ENCODE results near the gene SKAP2.
"Not testable (repeated sequence)": the region's sequence is repeated elsewhere in the genome, so short reads cannot be mapped to it uniquely, and the experiment has no call there.

SKAP2 gene

GRCh38 chr7:26854876-26855855 lies 9.2 kb downstream of the SKAP2 start:
- TF ChIP-seq CTCF (IDR thresholded peaks at IDR 0.05; ENCODE audit: low read depth, low read length) = no peak
- peak; percentile 55 for DNase-seq (ENCODE audit: low read depth, low spot score)
- in situ Hi-C loops (cut with HindIII; ENCODE audit: low sequenced_read_pairs) = loop anchor here (10.0 kb wide), 1 partner anchor 270 kb away; no protein-coding TSS in a partner anchor
- no peak overlapping the region for H3K4me3 ChIP-seq (ENCODE audit: low read depth, low read length)

- peak; percentile 53 for TF ChIP-seq CTCF (IDR thresholded peaks at IDR 0.05; ENCODE audit: low read depth, low read length)
Observed at GRCh38 chr7:26853788-26854393, 10.5 kb downstream of the SKAP2 start.

GRCh38 chr7:26850193-26850651 lies 14.2 kb downstream of the SKAP2 start:
- H3K4me3 ChIP-seq (ENCODE audit: low read depth, low read length) = no peak overlapping the region
- TF ChIP-seq CTCF (IDR thresholded peaks at IDR 0.05; ENCODE audit: low read depth, low read length) = no peak
- in situ Hi-C loops (cut with HindIII; ENCODE audit: low sequenced_read_pairs) = loop anchor here (10.0 kb wide), 1 partner anchor 275 kb away; no protein-coding TSS in a partner anchor
- DNase-seq (ENCODE audit: low read depth, low spot score) = peak; percentile 19

More at GRCh38 chr7:26853788-26854393, 10.5 kb downstream of the SKAP2 start:
- peak; percentile 80 for DNase-seq (ENCODE audit: low read depth, low spot score)
- in situ Hi-C loops (cut with HindIII; ENCODE audit: low sequenced_read_pairs) = loop anchor here (10.0 kb wide), 1 partner anchor 271 kb away; no protein-coding TSS in a partner anchor
- H3K4me3 ChIP-seq (ENCODE audit: low read depth, low read length) = no peak overlapping the region

GRCh38 chr7:26843705-26844104 lies 20.7 kb downstream of the SKAP2 start:
- H3K4me3 ChIP-seq (ENCODE audit: low read depth, low read length) = no peak overlapping the region
- TF ChIP-seq CTCF (IDR thresholded peaks at IDR 0.05; ENCODE audit: low read depth, low read length) = peak; percentile 32
- in situ Hi-C loops (cut with HindIII; ENCODE audit: low sequenced_read_pairs) = no loop called here
- peak; percentile 46 for DNase-seq (ENCODE audit: low read depth, low spot score)

GRCh38 chr7:26842897-26843296 lies 21.5 kb downstream of the SKAP2 start:
- H3K4me3 ChIP-seq (ENCODE audit: low read depth, low read length) = no peak overlapping the region
- no peak for TF ChIP-seq CTCF (IDR thresholded peaks at IDR 0.05; ENCODE audit: low read depth, low read length)
- in situ Hi-C loops (cut with HindIII; ENCODE audit: low sequenced_read_pairs) = no loop called here
- no peak for DNase-seq (ENCODE audit: low read depth, low spot score)

GRCh38 chr7:26841003-26841739 lies 23.2 kb downstream of the SKAP2 start:
- DNase-seq (ENCODE audit: low read depth, low spot score) = no peak
- TF ChIP-seq CTCF (IDR thresholded peaks at IDR 0.05; ENCODE audit: low read depth, low read length) = no peak
- in situ Hi-C loops (cut with HindIII; ENCODE audit: low sequenced_read_pairs) = no loop called here
- H3K4me3 ChIP-seq (ENCODE audit: low read depth, low read length) = no peak overlapping the region

GRCh38 chr7:26836793-26837192 lies 27.6 kb downstream of the SKAP2 start:
- DNase-seq (ENCODE audit: low read depth, low spot score); H3K4me3 ChIP-seq (ENCODE audit: low read depth, low read length); in situ Hi-C loops (cut with HindIII; ENCODE audit: low sequenced_read_pairs): not testable (repeated sequence)
